COLO668 (cell line): ENCODE data around the gene RHBDL1.
A peak's percentile ranks its signal among the peaks of the same experiment; 100 is the strongest.

Source experiments
- DNase-seq: peaks from one replicate; lab custom pipeline; 2025; ENCODE audit not compliant: unreplicated experiment; lab: John Stamatoyannopoulos, UW

Gene RHBDL1

GRCh38 chr16:717450-718245 lies 42.2 kb downstream of the RHBDL1 start:
- no peak for DNase-seq

GRCh38 chr16:718389-718788 lies 42.9 kb downstream of the RHBDL1 start:
- no peak for DNase-seq

GRCh38 chr16:718922-719321 lies 43.5 kb downstream of the RHBDL1 start:
- no peak for DNase-seq

- DNase-seq, result peak; percentile 52
Measured at GRCh38 chr16:719815-720446, 44.5 kb downstream of the RHBDL1 start.

- DNase-seq, result peak; percentile 72
Measured at GRCh38 chr16:720447-720989, 45.0 kb downstream of the RHBDL1 start.

GRCh38 chr16:720990-721764 lies 45.7 kb downstream of the RHBDL1 start, which contains the start of gene ANTKMT:
Gene ANTKMT, plus strand, starts transcription at chr16:721146. Its CDS starts 129 bp downstream, at chr16:721275.
- DNase-seq, result peak; percentile 97

GRCh38 chr16:721765-722540 lies 46.5 kb downstream of the RHBDL1 start:
- DNase-seq, result no peak

GRCh38 chr16:722835-723633 lies 47.6 kb downstream of the RHBDL1 start:
- DNase-seq, result no peak

- no peak for DNase-seq
Measured at GRCh38 chr16:723695-724094, 48.2 kb downstream of the RHBDL1 start.

- DNase-seq, result peak; percentile 38
Measured at GRCh38 chr16:724188-725040, 48.9 kb downstream of the RHBDL1 start.

GRCh38 chr16:725041-725376 lies 49.5 kb downstream of the RHBDL1 start:
- DNase-seq, result no peak

GRCh38 chr16:725463-726187 lies 50.2 kb downstream of the RHBDL1 start:
- DNase-seq, result peak; percentile 84

- no peak for DNase-seq
Measured at GRCh38 chr16:726188-726437, 50.6 kb downstream of the RHBDL1 start.

- DNase-seq, result peak; percentile 75
Measured at GRCh38 chr16:726438-727290, 51.2 kb downstream of the RHBDL1 start, which contains the start of the genes CCDC78 and HAGHL. Gene CCDC78, minus strand, starts transcription at chr16:726443. Its CDS starts 76 bp downstream, at chr16:726367. Gene HAGHL, plus strand, starts transcription at chr16:727106. Its CDS starts 404 bp downstream, at chr16:727510.

- DNase-seq, result peak; percentile 47
Measured at GRCh38 chr16:727291-727977, 52.0 kb downstream of the RHBDL1 start.
